Measurements from ENCODE around the gene CALY.

Gene CALY

DNA sequence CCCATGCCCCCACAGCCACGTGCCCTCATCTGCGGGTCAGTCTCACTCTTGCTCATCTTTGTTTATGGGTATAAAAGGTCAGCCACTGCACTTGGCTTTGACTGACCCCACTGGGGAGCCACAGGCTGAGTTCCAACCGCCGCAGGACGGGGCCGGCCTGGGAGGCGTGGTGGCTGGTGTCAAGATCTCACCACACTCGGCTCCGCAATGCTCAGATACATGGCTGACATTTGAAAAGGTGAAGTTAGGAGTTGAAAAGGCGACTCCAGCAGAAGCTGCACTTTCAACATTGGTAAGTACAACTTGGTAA lies 42.9 kb downstream of the CALY start (continued):
- TF ChIP-seq ZNF658 (tag by site-specific recombination; IDR thresholded peaks at IDR 0.05) (no peak), ZNF423 (tag by site-specific recombination; IDR thresholded peaks at IDR 0.05) (no peak), ZFP69B (tag by site-specific recombination; IDR thresholded peaks at IDR 0.05) (no peak), ZBTB8A (tag by site-specific recombination; IDR thresholded peaks at IDR 0.05) (no peak), SCRT1 (tag by site-specific recombination; IDR thresholded peaks at IDR 0.05; ENCODE audit: borderline replicate concordance) (no peak), ZNF623 (tag by site-specific recombination; IDR thresholded peaks at IDR 0.05) (no peak)
- TF ChIP-seq, protein P1, sequence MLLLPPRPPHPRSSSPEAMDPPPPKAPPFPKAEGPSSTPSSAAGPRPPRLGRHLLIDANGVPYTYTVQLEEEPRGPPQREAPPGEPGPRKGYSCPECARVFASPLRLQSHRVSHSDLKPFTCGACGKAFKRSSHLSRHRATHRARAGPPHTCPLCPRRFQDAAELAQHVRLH (tag by site-specific recombination; IDR thresholded peaks at IDR 0.05): no peak

DNA sequence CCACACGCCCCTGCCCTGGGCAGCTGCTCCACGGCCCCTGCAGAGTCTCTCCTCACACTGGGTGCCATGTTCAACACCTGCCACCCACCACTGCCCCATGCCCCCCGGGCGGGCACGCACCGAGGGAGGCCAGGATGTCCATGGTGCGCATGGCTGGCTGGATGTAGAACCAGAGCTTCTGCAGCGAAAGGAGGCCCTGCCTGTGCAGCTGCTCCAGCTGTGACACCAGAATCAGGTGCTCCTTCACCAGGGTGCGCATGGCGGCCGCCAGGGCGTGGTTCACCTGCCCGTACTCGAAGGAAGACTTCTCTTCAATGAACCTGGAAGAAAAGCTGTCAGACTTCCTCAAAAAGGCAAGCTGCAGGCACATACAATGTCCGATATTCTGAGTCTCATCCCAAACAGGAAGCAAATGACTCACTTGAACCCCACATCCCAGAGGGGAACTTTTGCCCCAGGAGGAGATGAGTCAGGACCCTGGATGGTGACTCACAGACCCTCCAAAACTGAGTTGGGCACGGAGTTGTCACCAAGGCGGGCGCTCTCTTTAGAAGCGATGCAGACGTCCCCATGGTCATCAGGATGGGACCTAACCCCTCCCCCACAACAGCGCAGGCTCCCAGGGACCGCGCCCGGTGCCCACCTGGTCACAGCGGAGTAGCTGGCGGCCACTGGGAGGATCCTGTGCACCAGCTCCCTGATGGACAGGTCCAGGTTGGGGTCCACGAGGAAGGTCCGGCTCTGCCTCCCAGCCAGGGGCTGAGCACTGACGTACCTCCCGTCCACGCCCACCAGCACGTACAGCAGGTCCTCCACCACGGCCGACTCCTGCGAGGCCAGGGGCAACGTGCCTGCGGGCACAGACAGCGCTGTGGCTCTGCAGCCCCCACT lies 43.5 kb downstream of the CALY start:
- H3K4me1 ChIP-seq (ENCODE audit: control insufficient read depth, insufficient read depth, low read length): no peaks in the 10 kb centered on the region
- CTCF ChIA-PET: interaction anchor here (0.9 to 1.1 kb wide), 2 partner anchors 9 to 21 kb away, joined by 3 read pairs; no protein-coding TSS in a partner anchor
- H3K4me3 ChIP-seq (ENCODE audit: low read depth, low read length): no peak overlapping the region
- no peaks in the 10 kb centered on the region for H3K9me3 ChIP-seq (ENCODE audit: control insufficient read depth, insufficient read depth, low read depth, low read length)
- H3K27ac ChIP-seq (ENCODE audit: extremely low read depth, low read depth, low read length): no peak overlapping the region
- peaks cover 13 to 88% of the 10 kb centered on the region in 2 experiments; a peak in 2 of 3 replicates for H3K36me3 ChIP-seq (ENCODE audit: control insufficient read depth in 2 of 2, insufficient read depth in 1 of 2, low read length in 2 of 2)
- TF ChIP-seq ZSCAN16 (tag by site-specific recombination; IDR thresholded peaks at IDR 0.05) (no peak), ZNF239 (tag by site-specific recombination; IDR thresholded peaks at IDR 0.05) (no peak), ZNF174 (tag by site-specific recombination; IDR thresholded peaks at IDR 0.05) (no peak), ZNF423 (tag by site-specific recombination; IDR thresholded peaks at IDR 0.05) (no peak), ZNF843 (tag by site-specific recombination; IDR thresholded peaks at IDR 0.05) (no peak), ZNF114 (tag by site-specific recombination; IDR thresholded peaks at IDR 0.05) (no peak), OSR2 (tag by site-specific recombination; IDR thresholded peaks at IDR 0.05) (no peak), ZNF48 (tag by site-specific recombination; IDR thresholded peaks at IDR 0.05) (no peak)
- TF ChIP-seq, protein P2, sequence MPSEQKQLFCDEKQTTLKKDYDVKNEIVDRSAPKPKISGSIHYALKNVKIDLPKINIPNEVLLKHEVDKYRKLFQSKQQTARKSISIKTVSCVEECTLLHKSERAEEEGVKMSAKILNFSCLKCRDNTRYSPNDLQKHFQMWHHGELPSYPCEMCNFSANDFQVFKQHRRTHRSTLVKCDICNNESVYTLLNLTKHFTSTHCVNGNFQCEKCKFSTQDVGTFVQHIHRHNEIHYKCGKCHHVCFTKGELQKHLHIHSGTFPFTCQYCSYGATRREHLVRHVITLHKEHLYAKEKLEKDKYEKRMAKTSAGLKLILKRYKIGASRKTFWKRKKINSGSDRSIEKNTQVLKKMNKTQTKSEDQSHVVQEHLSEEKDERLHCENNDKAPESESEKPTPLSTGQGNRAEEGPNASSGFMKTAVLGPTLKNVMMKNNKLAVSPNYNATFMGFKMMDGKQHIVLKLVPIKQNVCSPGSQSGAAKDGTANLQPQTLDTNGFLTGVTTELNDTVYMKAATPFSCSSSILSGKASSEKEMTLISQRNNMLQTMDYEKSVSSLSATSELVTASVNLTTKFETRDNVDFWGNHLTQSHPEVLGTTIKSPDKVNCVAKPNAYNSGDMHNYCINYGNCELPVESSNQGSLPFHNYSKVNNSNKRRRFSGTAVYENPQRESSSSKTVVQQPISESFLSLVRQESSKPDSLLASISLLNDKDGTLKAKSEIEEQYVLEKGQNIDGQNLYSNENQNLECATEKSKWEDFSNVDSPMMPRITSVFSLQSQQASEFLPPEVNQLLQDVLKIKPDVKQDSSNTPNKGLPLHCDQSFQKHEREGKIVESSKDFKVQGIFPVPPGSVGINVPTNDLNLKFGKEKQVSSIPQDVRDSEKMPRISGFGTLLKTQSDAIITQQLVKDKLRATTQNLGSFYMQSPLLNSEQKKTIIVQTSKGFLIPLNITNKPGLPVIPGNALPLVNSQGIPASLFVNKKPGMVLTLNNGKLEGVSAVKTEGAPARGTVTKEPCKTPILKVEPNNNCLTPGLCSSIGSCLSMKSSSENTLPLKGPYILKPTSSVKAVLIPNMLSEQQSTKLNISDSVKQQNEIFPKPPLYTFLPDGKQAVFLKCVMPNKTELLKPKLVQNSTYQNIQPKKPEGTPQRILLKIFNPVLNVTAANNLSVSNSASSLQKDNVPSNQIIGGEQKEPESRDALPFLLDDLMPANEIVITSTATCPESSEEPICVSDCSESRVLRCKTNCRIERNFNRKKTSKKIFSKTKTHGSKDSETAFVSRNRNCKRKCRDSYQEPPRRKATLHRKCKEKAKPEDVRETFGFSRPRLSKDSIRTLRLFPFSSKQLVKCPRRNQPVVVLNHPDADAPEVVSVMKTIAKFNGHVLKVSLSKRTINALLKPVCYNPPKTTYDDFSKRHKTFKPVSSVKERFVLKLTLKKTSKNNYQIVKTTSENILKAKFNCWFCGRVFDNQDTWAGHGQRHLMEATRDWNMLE (tag by site-specific recombination; conservative IDR thresholded peaks at IDR 0.05; ENCODE audit: low read depth): no peak
- TF ChIP-seq, protein P3, sequence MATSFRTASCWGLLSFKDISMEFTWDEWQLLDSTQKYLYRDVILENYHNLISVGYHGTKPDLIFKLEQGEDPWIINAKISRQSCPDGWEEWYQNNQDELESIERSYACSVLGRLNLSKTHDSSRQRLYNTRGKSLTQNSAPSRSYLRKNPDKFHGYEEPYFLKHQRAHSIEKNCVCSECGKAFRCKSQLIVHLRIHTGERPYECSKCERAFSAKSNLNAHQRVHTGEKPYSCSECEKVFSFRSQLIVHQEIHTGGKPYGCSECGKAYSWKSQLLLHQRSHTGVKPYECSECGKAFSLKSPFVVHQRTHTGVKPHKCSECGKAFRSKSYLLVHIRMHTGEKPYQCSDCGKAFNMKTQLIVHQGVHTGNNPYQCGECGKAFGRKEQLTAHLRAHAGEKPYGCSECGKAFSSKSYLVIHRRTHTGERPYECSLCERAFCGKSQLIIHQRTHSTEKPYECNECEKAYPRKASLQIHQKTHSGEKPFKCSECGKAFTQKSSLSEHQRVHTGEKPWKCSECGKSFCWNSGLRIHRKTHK (tag by site-specific recombination; IDR thresholded peaks at IDR 0.05): no peak
- TF ChIP-seq, protein P4, sequence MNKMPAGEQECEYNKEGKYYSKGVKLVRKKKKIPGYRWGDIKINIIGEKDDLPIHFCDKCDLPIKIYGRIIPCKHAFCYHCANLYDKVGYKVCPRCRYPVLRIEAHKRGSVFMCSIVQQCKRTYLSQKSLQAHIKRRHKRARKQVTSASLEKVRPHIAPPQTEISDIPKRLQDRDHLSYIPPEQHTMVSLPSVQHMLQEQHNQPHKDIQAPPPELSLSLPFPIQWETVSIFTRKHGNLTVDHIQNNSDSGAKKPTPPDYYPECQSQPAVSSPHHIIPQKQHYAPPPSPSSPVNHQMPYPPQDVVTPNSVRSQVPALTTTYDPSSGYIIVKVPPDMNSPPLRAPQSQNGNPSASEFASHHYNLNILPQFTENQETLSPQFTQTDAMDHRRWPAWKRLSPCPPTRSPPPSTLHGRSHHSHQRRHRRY (tag by site-specific recombination; IDR thresholded peaks at IDR 0.05): no peak
- POLR2A ChIA-PET: no interaction called here
